Suprapubic skin (tissue), 3 donors: ENCODE measurements around the gene THG1L.

ENCODE experiments used
- EP300 ChIP-seq: sonication (generic); formaldehyde crosslinking; IDR thresholded peaks from one replicate; pipeline ENCODE4 v1.6.1; 2017; ENCODE audit warnings: antibody characterized with exemption
- POLR2A ChIP-seq, 2 donors: fragments of 450-650 bp; IDR thresholded peaks; one replicate each; pipeline ENCODE4 v1.6.1; 2017; ENCODE audit warnings: antibody characterized with exemption in 2 of 2, mild to moderate bottlenecking in 2 of 2, moderate library complexity in 2 of 2
- TF ChIP-seq, protein P1 (sequence below), 2 donors: fragments of 200-600 bp in 1 of 2; fragments of 450-650 bp in 1 of 2; sonication (generic) in 1 of 2; IDR thresholded peaks; one replicate each; pipeline ENCODE4 v1.5.1; 2016 to 2019; ENCODE audit warnings: antibody characterized with exemption in 2 of 2, mild to moderate bottlenecking in 1 of 2, moderate library complexity in 1 of 2

DNA sequence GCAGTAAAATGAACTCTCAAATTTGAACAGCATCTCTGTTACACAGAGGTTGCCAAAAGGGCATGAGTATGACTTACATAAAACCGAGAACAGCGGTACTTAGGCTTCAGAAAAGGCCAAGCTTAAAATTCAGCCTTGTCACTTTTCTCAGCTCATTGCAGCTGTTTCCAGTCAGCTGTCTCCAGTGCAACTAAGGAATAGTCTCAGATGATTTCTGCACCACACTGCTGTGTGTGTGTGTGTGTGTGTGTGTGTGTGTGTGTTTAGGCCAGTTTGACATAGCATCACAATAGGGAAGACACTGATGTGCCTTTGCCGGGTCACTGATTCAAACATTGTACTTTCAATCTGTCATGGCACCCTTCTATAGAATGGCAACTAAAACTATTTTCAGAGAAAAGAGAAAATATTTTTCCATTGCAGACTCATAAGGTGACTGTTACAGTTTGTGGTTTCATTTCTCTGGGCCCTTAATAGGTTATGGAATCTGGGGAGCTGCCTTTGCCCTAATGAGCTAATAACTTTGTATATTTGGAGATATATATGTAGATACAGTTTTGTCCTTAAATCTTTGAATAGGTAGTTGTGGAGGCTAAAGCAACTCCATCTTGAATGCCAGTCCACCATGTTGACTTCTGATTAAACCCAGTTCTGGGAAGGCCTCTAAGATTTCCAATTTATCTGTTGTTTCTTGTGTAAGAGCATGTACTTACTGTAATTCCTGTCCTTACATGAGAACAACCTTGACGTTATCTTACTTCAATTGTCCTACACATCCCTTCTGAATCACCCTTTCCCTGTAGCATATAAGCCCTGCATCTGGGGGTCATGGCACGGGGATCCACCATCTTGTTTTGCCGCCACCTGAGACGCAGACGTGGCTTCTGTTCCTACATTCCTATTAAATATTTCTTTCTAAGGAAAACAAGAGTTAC, 16.8 kb downstream of the THG1L start:
- TF ChIP-seq, protein P1, sequence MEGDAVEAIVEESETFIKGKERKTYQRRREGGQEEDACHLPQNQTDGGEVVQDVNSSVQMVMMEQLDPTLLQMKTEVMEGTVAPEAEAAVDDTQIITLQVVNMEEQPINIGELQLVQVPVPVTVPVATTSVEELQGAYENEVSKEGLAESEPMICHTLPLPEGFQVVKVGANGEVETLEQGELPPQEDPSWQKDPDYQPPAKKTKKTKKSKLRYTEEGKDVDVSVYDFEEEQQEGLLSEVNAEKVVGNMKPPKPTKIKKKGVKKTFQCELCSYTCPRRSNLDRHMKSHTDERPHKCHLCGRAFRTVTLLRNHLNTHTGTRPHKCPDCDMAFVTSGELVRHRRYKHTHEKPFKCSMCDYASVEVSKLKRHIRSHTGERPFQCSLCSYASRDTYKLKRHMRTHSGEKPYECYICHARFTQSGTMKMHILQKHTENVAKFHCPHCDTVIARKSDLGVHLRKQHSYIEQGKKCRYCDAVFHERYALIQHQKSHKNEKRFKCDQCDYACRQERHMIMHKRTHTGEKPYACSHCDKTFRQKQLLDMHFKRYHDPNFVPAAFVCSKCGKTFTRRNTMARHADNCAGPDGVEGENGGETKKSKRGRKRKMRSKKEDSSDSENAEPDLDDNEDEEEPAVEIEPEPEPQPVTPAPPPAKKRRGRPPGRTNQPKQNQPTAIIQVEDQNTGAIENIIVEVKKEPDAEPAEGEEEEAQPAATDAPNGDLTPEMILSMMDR (IDR thresholded peaks at IDR 0.05) = no peak
- TF ChIP-seq POLR2A (IDR thresholded peaks at IDR 0.05) (no peak), EP300 (no peak)
